ENCODE results near the gene CAPN5.

- TF ChIP-seq POLR2AphosphoS5 (IDR thresholded peaks at IDR 0.05; ENCODE audit: low read depth, low read length) (no peak), CTCF (IDR thresholded peaks at IDR 0.05) (no peak), SIN3A (IDR thresholded peaks at IDR 0.05; ENCODE audit: borderline replicate concordance, insufficient read depth, low read depth, low read length) (no peak), REST (IDR thresholded peaks at IDR 0.05; ENCODE audit: insufficient read depth in 1 of 2, low read depth in 2 of 2, low read length in 1 of 2) (no peak), TCF7L2 (IDR thresholded peaks at IDR 0.05; ENCODE audit: low read depth, low read length) (no peak)
These were observed 31.7 kb upstream of the CAPN5 start for GRCh38 chr11:77035039-77035438.
